Non-pigmented ciliary epithelial cell (primary cell): ENCODE measurements around the gene GCGR.

Source experiments
- DNase-seq: peaks from one replicate; pipeline ENCODE4 v3.0.0-alpha.2; 2010; ENCODE audit warnings: low read depth

The GCGR gene

GRCh38 chr17:81811705-81812570 is 8.0 kb downstream of the GCGR start:
- DNase-seq = no peak

DNA sequence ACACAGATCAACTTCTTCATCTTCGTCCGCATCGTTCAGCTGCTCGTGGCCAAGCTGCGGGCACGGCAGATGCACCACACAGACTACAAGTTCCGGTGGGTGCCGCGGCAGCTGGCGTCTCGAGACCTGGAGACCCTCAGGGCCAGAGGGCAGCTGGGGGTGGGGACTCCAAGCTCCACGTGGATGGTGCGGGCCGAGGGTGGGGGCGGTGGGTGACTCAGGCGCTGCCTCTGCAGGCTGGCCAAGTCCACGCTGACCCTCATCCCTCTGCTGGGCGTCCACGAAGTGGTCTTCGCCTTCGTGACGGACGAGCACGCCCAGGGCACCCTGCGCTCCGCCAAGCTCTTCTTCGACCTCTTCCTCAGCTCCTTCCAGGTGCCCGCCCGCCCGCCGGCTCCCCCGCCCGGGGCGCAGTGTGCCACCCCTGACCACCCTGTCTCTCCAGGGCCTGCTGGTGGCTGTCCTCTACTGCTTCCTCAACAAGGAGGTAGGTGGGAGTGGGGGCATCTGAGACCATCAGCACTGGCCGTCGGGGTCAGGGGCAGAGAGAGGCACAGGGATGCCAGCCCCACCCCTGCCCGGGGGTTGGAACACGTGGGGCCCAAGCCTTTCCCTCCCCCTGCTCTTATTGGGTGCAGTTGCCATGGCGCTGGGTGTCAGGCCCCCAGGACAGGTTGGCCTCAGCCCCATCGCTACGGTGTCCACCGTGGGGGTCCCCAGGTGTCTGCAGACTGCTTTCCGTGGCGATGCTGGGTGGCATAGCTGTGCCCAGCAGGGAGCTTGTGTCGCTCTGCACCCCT is 8.8 kb downstream of the GCGR start:
- DNase-seq = no peak

DNA sequence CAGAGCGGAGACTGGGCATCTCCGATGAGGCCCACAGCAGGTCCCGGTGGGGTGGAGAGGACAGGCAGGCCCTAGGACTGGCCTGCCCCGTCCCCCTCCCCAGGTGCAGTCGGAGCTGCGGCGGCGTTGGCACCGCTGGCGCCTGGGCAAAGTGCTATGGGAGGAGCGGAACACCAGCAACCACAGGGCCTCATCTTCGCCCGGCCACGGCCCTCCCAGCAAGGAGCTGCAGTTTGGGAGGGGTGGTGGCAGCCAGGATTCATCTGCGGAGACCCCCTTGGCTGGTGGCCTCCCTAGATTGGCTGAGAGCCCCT is 9.4 kb downstream of the GCGR start:
- DNase-seq = no peak

DNA sequence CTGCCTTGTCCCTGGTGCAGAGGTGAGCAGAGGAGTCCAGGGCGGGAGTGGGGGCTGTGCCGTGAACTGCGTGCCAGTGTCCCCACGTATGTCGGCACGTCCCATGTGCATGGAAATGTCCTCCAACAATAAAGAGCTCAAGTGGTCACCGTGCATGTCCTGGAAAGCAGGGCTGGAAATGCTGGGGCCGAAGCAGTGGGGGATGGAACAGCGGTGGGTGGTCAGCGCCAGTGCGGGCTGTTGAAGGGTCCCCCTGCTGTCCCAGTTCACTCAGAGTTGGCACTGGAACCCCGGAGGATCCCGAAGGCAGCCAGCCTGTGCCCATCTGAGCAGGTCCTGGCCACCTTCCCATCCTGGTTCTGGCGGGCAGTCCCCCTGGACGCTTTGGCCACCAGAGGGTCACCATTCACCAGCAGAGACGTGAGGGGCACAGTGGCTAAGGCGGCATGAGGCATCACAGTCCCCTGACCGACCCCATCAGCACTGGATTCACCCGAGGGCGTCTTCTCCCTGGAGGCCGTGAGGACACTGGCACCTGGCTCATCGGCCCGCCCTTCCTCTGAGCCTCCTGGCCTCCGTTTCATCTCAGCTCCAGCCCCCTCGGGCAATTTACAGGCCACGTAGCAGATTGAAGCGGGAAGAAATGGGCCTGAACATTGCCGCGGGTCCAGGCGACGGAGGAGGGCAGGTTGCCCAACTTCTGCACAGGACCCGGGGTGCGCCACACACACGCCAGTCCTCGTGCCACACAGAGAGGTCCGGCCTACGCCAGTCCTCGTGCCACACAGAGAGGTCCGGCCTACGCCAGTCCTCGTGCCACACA is 10.1 kb downstream of the GCGR start:
- DNase-seq = no peak

DNA sequence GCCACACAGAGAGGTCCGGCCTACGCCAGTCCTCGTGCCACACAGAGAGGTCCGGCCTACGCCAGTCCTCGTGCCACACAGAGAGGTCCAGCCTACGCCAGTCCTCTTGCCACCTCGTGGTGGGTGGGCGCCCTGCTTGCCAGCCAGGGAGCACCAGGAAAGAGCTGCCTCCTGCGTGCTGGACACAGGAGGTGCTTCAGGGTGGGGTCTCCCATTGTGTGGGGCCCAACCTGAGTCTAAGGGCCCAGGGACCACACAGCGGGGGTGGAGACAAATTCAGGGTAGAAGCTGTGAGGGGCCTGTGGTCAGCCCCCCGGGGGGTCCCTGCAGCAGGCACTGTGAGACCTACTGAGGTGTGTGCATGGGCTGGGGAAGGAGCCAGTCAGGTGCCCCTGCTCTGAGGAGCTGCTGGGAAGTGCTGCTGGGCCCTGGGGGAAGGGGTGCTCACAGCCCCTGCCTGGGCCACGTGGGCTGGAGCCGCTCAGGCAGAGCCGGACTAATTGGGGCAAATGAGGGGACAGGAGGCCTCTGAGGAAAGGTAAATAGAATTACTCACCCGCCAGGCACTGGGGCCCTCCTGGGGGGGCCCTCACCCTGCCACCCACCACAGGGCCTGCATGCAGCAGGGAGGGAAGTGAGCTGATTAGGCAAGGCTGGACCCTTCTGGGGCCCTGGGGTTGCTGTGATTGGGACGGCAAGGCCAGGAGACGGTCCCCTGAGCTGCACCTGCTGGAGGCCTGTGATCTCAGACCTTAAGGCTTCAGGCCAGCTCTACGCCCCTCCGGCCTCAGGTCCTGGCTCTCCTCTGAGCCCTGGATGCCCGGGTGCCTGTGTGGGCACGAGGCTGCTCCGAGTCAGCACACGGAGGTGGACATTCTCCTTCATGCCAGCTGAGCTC is 11.0 kb downstream of the GCGR start:
- DNase-seq = no peak

DNA sequence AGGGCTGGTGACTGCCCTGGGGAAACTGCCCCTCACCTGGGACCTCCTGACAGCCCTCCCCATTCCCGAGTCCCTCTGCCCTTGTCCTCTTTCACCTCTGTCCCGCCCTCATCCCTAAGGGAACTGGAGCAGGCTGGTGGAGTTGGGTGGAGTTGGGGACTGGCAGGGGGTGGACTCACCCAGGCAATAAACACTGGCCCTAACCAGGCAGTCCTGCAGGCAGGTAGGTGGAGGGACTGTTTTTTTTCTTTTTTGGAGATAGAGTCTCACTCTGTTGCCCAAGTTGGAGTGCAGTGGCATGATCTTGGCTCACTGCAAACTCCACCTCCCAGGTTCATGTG is 11.7 kb downstream of the GCGR start:
- no peak for DNase-seq

GRCh38 chr17:81817758-81818147 is 13.8 kb downstream of the GCGR start:
- no peak for DNase-seq

GRCh38 chr17:81819708-81820107 is 15.8 kb downstream of the GCGR start:
- DNase-seq = no peak

GRCh38 chr17:81821147-81821546 is 17.2 kb downstream of the GCGR start:
- DNase-seq = no peak

GRCh38 chr17:81821603-81822311 is 17.8 kb downstream of the GCGR start:
- no peak for DNase-seq

DNA sequence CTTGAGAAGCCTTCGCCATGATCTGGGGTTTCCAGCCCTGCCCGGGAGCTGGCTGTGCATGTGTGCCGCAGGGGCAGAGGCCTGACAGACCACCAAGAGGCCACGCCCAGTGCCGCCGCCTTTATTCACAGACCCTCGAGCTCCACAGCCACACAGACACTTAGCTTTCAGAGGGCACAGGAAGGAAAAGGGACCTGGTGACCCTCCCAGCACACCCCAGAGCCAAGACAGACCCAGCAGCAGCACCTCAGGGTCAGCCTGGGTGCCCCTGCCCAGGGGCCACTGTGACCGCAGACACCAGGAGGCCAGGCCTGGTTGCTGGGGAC is 18.3 kb downstream of the GCGR start:
- no peak for DNase-seq

DNA sequence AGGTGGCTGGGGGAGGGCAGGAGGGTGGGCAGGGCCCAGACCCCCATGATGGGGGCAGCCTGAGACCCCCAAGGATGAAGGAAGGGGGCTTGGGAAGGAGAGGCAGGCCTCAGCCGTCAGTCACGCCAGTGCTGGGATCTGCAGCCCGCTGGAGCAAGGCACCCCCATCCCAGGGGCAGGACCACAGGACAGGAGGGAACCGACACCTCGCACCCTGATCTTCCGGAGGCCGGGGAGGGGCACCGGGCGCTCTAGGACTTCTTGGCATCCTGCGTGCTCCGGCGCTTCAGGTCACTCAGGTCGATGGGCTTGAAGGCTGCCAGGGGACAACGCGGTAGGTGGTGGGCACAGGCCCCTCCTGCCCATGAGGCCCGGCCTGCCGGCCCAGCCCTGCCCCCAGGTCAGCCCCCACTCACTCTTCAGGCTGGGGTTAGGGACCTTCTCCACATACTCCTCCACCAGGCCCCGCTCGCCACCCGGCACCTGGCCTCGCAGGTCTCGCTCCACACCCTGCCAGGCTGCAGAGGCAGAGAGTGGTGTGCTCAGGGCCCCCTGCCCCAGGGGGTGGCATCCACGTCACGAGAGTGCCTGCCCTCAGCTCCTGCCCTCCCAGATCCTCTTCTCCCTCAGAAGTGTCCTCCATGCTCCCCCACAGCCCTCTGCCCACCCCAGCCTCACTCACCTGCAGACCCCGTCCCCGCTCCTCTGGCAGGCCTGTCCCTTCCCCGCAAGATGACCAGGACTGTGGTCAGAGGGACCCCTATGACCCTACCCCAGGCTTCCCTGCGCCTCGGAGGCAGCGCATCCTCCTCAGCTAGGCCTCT is 19.3 kb downstream of the GCGR start:
- no peak for DNase-seq

DNA sequence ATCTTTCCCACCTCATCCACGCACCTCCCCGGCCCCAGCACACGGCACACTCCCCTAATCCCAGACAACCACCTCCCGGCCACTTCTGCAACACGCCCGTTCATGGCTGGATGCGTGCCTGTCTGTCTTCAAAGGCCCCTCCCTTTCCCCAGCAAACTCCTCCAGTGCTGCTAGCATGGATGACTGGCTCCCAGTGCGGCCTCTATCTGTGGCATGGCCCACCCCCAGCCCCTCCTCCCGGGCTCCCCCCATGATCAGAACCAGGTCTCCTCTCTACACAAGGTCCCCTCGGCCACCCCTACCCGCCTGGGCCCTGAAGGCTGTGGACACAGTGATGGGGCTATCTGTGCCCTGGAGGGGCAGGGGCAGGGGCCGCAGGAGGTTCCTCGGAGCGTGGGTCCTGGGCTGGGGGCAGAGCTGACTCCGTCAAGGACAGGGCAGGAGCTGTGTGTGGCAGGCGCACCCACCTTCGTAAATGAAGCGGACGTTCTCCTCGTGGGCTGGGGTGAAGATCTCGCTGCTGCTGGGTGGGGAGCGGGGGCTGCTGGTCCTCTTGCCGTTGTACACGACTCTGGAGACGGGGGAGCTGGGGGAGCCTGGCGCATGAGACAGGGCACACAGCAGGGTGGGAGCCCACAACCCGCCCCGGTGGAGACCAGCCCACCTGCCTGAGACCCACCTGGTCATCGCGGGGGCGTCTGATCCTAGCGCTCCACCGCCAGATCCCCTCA is 20.0 kb downstream of the GCGR start:
- DNase-seq = no peak

DNA sequence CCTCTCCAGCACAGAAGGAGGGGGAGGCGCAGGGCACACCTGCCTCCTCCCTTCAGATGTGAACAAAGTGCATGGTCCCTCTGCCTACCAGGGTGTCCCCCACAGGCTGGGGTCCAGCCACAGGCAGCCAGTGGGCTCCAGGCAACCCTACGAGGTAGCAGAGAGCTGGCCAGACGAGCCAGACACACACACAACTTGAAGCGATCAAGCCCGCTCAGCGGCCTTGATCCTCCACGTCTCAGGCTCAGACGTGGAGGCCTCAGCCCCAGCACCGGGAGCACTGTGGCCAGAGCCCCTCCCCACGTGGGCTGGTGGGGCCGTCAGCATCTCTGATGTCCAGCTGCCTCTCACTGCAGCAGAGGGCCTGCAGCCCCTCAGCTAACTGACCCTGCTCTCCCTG is 20.6 kb downstream of the GCGR start:
- no peak for DNase-seq

DNA sequence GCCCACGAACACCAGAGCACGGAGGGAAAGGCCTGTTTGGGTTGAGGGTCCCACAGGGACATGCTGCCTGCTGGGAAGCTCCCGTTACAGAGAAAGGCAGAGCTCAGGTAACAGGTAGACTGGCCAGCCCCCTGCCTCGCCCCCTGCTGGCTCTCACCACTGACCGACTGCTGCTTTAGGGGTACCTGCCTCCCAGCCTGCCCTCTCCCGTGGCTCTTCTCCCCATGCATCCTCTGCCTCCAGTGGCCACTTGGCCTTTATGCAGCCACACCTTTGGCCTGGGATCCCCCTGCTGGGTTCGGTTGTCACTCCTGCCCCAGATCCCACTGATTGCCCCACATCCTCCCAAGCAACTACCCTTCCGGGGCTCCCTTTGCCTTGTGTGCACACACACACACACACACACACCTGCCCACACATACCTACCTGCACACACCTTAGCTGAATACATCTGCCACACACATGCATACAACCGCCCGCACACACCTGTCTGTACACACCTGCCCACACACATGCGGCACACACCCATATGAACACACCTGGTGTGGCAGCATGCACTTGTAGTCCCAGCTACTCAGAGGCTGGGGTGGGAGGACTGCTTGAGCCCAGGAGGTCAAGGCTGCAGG is 22.0 kb downstream of the GCGR start:
- DNase-seq = no peak

DNA sequence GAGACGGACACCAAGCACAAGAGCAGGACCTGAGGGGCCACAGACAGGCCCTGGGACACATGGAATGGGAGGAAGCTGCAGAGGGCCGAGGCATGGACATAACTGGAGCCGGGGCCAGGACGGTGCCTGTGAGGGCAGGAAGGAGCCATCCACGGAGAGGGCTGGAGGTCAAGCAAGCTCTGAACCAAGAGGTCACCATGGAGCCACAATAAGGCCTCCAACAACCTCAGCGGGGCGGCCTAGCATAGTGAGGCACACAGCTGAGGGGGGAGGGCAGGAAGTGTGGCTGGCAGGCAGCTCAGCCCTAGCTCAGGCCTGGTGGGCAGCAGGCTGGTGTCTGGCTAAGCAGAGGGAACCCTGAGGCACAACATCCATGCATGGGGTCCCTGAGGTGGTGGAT is 24.7 kb downstream of the GCGR start:
- DNase-seq = no peak

GRCh38 chr17:81829858-81830257 is 25.9 kb downstream of the GCGR start:
- DNase-seq = no peak

GRCh38 chr17:81831563-81831956 is 27.6 kb downstream of the GCGR start:
- DNase-seq = no peak

- no peak for DNase-seq
These were observed 28.1 kb downstream of the GCGR start for GRCh38 chr17:81831957-81832607.
